ENCODE data around the gene TAF1. TPM values are rescaled to one million over a fixed set of nuclear protein-coding genes. Genes with fewer than 3 reads are reported as not detected.

TAF1 gene
- total and polyA plus RNA-seq, 2 experiments from 2014 or later = 6.7 to 26.9 TPM

- H3K79me2 ChIP-seq (replicated peaks; ENCODE audit: insufficient read depth) = no peaks in the 10 kb centered on the region
These were observed 121.7 kb downstream of the TAF1 start for GRCh38 chrX:71487814-71488213.

More at GRCh38 chrX:71487814-71488213, 121.7 kb downstream of the TAF1 start:
- no peak for DNase-seq (ENCODE audit: low spot score)
- TF ChIP-seq REST (IDR thresholded peaks at IDR 0.05; ENCODE audit: unreplicated experiment) = no peak
- TF ChIP-seq NANOG (IDR thresholded peaks at IDR 0.05; ENCODE audit: borderline replicate concordance) = no peak
- TF ChIP-seq POLR2AphosphoS5 (IDR thresholded peaks at IDR 0.05; ENCODE audit: low read depth) = no peak
- no peak for TF ChIP-seq ZNF331 (CRISPR knock-in tag; IDR thresholded peaks at IDR 0.05; ENCODE audit: low read depth)
- no peak for TF ChIP-seq ZNF114 (CRISPR knock-in tag; IDR thresholded peaks at IDR 0.05)
- no peak for TF ChIP-seq CTCF (conservative IDR thresholded peaks at IDR 0.05; ENCODE audit: low read depth in 2 of 2)
- no peak for TF ChIP-seq STAT1 (IDR thresholded peaks at IDR 0.05; ENCODE audit: unreplicated experiment)
- no peak for TF ChIP-seq ETS1 (IDR thresholded peaks at IDR 0.05)
- no peak for TF ChIP-seq CREB1 (CRISPR knock-in tag; IDR thresholded peaks at IDR 0.05; ENCODE audit: low read depth)
- TF ChIP-seq JUNB (IDR thresholded peaks at IDR 0.05; ENCODE audit: unreplicated experiment) = no peak
- TF ChIP-seq EZH2 (IDR thresholded peaks at IDR 0.05; ENCODE audit: low read depth, unreplicated experiment) = no peak
- H3F3A ChIP-seq (replicated peaks; ENCODE audit: low read depth) = no peaks in the 10 kb centered on the region
- no peaks in the 10 kb centered on the region for H3K9me2 ChIP-seq (ENCODE audit: insufficient read depth)
- peaks cover 10% of the 10 kb centered on the region for H3K27me3 ChIP-seq (ENCODE audit: insufficient read depth)
- no peaks in the 10 kb centered on the region for H3K36me3 Mint-ChIP-seq (ENCODE audit: low read depth)
- no peaks in the 10 kb centered on the region for H3K36me3 ChIP-seq (ENCODE audit: insufficient read depth)
- H3K4me3 Mint-ChIP-seq = no peak overlapping the region
- peaks cover 3% of the 10 kb centered on the region for H3K27me3 Mint-ChIP-seq (ENCODE audit: insufficient read depth, low read depth, poor library complexity)
- H4K20me1 ChIP-seq (replicated peaks; ENCODE audit: insufficient read depth) = no peaks in the 10 kb centered on the region
- H2AFZ ChIP-seq = no peak overlapping the region
- no peaks in the 10 kb centered on the region for H3K4me1 ChIP-seq (ENCODE audit: insufficient read depth)
- H3K27ac Mint-ChIP-seq = no peak overlapping the region
- H3K4me2 ChIP-seq = no peak overlapping the region
- no peak overlapping the region for H3K27ac ChIP-seq (ENCODE audit: low read depth)
- H3K4me1 Mint-ChIP-seq = no peaks in the 10 kb centered on the region
- ATAC-seq = no peak
- H3K9me3 Mint-ChIP-seq = no peaks in the 10 kb centered on the region; the same call in 2 of the 3 replicates
- H3K4me3 ChIP-seq = no peak overlapping the region
